Anterior cingulate cortex (tissue), 58 donors: ENCODE measurements around the gene CYP2F1.

ENCODE experiments used
- DNase-seq, 58 donors: peaks; one replicate each; lab custom pipeline; 2025; lab: John Stamatoyannopoulos, UW

The CYP2F1 gene

DNA sequence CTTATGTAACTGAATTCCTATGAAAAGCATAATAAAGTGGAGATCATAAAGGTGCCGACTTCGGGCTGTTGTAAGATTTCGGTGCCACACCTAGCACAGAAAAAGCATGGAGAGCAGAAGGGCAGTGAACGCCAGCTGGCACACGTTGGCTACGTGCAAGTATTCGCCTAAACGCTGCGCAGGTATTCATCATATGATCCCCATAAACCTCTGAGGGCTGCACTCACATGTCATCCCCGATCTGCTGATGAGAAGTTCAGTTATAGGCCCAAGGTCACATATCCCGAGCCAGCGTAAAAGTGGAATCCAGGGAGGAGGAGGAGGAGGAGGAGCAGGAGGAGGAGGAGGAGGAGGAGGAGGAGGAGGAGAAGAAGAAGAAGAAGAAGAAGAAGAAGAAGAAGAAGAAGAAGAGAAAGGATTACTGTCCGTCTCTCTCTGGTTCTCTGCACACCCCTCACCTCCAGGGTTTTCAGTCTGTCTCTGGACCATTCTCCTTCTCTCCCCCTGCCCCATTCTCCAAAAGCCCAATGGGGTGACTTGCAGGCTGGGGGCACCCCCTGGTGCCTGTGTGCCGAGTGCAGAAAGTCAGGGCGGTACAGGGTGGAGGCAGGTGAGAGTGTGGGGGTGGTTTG lies 60.2 kb downstream of the CYP2F1 start:
- no peak for DNase-seq

- peak in 33 of 58 donors; percentile 1 to 42 (median 14) for DNase-seq
Observed at GRCh38 chr19:41175801-41176777, 61.9 kb downstream of the CYP2F1 start.
